Pancreas (tissue), 10 donors: ENCODE data around the gene PRKCB. TPM values are rescaled to one million over a fixed set of nuclear protein-coding genes. Genes with fewer than 3 reads are reported as not detected.

Experiments used
- ATAC-seq, 4 donors: fragments of 200-7000 bp; cut with Tn5 transposase; one replicate each; pipeline versions ENCODE4 v1.8.0 to v1.9.1; 2020; ENCODE audit warnings: mild to moderate bottlenecking in 4 of 4, moderate library complexity in 4 of 4
- DNase-seq, 6 donors: peaks; one replicate each; pipeline ENCODE4 v3.0.0-alpha.2; 2020
- FAIRE-seq: peaks from 2 replicates; lab custom pipeline; 2012; peaks lifted over from hg19 to GRCh38; lab: Jason Lieb, UNC
- H3K27ac ChIP-seq, 4 donors: fragments of 200-600 bp; sonication (generic); 1 replicate in 3 of 4; 2 replicates in 1 of 4; pipeline versions ENCODE4 v1.5.0 to v1.8.0; 2020
- H3K27me3 ChIP-seq, 4 donors: fragments of 200-600 bp; one replicate each; pipeline ENCODE4 v1.8.0; 2021
- H3K36me3 ChIP-seq, 3 donors: fragments of 200-600 bp; sonication (generic) in 1 of 3; one replicate each; pipeline versions ENCODE4 v1.5.0 to v1.8.0; 2020 to 2021
- H3K4me1 ChIP-seq, 3 donors: fragments of 200-600 bp; one replicate each; pipeline ENCODE4 v1.8.0; 2021
- H3K4me3 ChIP-seq, 4 donors: fragments of 200-600 bp; sonication (generic) in 2 of 4; one replicate each; pipeline versions ENCODE4 v1.5.0 to v1.8.0; 2020 to 2021
- H3K9me3 ChIP-seq, 4 donors: fragments of 200-600 bp; one replicate each; pipeline ENCODE4 v1.8.0; 2021
- CTCF ChIP-seq, 4 donors: fragments of 200-600 bp; sonication (generic) in 3 of 4; IDR thresholded peaks; one replicate each; pipeline versions ENCODE4 v1.5.0 to v1.8.0; 2021; ENCODE audit warnings: antibody characterized with exemption in 4 of 4
- WGBS, 2 donors: extraction: QIAGEN DNeasy Blood & Tissue Kit; methylation state at CpG; one replicate each; pipeline ENCODE4 v1.1.7; 2013; 5-methylcytosine and 5-hydroxymethylcytosine counted together
- intact Hi-C, 3 donors: fragments of 100-400 bp; cut with DNase I; formaldehyde crosslinking; loops; one replicate each; pipeline versions ENCODE4 v1.11.1 to v1.14.2; 2022
- polyA plus RNA-seq, 2 donors: library from polyadenylated mRNA; stranded (reverse); fragments of 200-250 nt; gene quantifications; one replicate each; pipeline ENCODE4 v1.2.3, GENCODE V29; 2013
- total RNA-seq, 6 donors: library from RNA; stranded (reverse); fragmentation: NEBNext Ultra II Directional in 4 of 6; extraction: Animal tissue kit (Norgen Biotek cat#: 25700) in 4 of 6; gene quantifications; one replicate each; pipeline versions ENCODE4 v1.2.1 to v1.2.4, GENCODE V29; 2021 to 2023
- donor health status: healthy with polysubstance abuse.
- donor health status: DM: no; HTN: no; CAD: no; lungs with moderate emphysema.
- donor health status: DM: no; HTN: no; CAD: no.
- donor health status: control.
- donor health status: control.
- donor health status: Bipolar disorder and iron deficiency.
- donor health status: DM: yes; HTN: yes; CAD: no.
- donor health status: DM: no; HTN: no; CAD: no.
- donor health status: DM: no; HTN: no; CAD: no.
- donor health status: DM: yes; HTN: yes; CAD: no.

Gene PRKCB
- total and polyA plus RNA-seq, 8 donors = 0.19 to 4.3 (median 0.61) TPM

- FAIRE-seq (no peak), ATAC-seq (no peak), DNase-seq (no peak)
- intact Hi-C loops = no loop called here
- Histone ChIP-seq H3K36me3 (no peaks in the 10 kb centered on the region), H3K27ac (no peak overlapping the region), H3K4me1 (no peaks in the 10 kb centered on the region), H3K9me3 (no peaks in the 10 kb centered on the region), H3K4me3 (no peak overlapping the region), H3K27me3 (peaks cover 0 to 5% (median 0%) of the 10 kb centered on the region in 4 donors)
- 58 to 67% methylated on average over 6 of the region's 6 CpGs for WGBS, 2 donors
- TF ChIP-seq CTCF (IDR thresholded peaks at IDR 0.05) = no peak
Observed at GRCh38 chr16:23821875-23822688, 13.7 kb upstream of the PRKCB start.

DNA sequence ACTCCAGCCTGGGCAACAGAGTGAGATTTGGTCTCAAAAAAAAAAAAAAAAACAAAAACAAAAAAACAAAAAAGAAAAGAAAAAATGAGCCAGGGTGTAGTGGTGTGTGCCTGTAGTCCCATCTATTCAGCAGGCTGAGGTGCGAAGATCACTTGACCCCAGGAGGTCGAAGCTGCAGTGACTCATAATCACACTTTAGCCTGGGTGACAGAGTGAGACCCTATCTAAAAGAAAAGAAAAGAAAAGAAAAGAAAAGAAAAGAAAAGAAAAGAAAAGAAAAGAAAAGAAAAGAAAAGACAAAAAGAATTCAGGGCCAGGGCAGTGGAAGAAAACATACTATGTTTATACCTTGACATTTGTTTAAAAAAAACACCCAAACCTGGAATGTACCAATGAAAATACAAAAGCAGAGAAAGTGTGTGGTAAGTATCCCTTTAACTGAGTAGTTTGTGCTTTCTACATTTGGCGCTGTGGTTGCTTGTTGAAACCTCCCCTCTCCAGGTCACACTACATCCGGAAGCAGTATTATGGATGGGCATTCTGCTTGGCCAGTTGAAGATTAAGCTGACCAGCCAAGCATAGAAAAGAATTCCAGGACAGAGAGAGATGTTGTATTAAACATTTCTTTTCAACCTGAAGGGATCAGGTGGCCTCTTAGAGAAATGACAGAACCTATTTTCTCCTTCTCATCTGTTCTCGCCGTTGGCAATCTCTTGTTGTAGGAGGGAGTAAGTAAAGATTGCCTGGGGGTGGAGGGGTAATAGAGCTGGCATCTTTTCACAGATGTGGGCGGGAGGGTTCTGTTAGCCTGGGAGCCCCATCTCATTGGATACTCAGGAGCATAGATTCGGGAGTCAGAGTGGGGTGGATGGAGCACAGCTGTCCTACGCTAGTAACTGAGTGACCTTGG is 12.1 kb upstream of the PRKCB start:
- DNase-seq (no peak), FAIRE-seq (no peak), ATAC-seq (no peak)
- Histone ChIP-seq H3K4me3 (no peak overlapping the region), H3K36me3 (no peaks in the 10 kb centered on the region), H3K9me3 (no peaks in the 10 kb centered on the region), H3K27me3 (no peaks in the 10 kb centered on the region), H3K27ac (no peak overlapping the region), H3K4me1 (no peaks in the 10 kb centered on the region)
- no peak for TF ChIP-seq CTCF (IDR thresholded peaks at IDR 0.05)
- WGBS, 2 donors = 45 to 63% methylated on average over 9 of the region's 9 CpGs
- intact Hi-C loops = no loop called here

DNA sequence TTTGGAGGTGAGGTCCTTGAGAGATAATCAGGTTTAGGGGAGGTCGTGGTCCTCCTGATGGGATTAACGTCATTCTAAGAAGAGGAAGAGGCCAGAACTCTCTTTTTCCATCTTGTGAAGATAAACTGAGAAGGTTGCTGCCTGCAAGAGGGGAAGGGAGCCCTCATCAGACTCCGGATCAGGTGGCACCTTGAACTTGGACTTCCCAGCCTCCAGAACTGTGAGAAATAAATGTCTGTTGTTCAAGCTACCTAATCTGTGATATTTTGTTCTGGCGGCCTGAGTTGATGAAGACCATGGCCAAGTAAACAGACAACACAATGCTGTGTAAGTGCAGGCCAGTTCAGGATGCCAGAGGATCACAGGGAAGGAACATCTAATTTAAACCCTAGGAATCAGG is 10.9 kb upstream of the PRKCB start:
- H3K4me3 ChIP-seq = no peak overlapping the region
- TF ChIP-seq CTCF (IDR thresholded peaks at IDR 0.05) = no peak
- H3K4me1 ChIP-seq = no peaks in the 10 kb centered on the region
- H3K36me3 ChIP-seq = no peaks in the 10 kb centered on the region
- H3K9me3 ChIP-seq = no peaks in the 10 kb centered on the region
- WGBS, 2 donors = 25 to 41% methylated on average over 4 of the region's 4 CpGs
- no peak for FAIRE-seq
- intact Hi-C loops = no loop called here
- DNase-seq = no peak
- H3K27ac ChIP-seq = no peak overlapping the region
- no peak for ATAC-seq
- H3K27me3 ChIP-seq = no peaks in the 10 kb centered on the region

GRCh38 chr16:23826528-23827045 is 9.2 kb upstream of the PRKCB start:
- intact Hi-C loops = no loop called here
- ATAC-seq = peak in 2 of 4 donors; percentile 43 to 44
- Histone ChIP-seq H3K4me3 (no peak overlapping the region), H3K4me1 (no peaks in the 10 kb centered on the region), H3K36me3 (no peaks in the 10 kb centered on the region), H3K27ac (no peak overlapping the region), H3K27me3 (no peaks in the 10 kb centered on the region), H3K9me3 (no peaks in the 10 kb centered on the region)
- DNase-seq = no peak
- WGBS, 2 donors = 35 to 43% methylated on average over 6 of the region's 6 CpGs
- FAIRE-seq = no peak
- no peak for TF ChIP-seq CTCF (IDR thresholded peaks at IDR 0.05)
